ENCODE data around the gene SSR4.

- no peak for TF ChIP-seq ZNF623 (tag by site-specific recombination; IDR thresholded peaks at IDR 0.05)
- no peak for TF ChIP-seq ZNF202 (tag by site-specific recombination; IDR thresholded peaks at IDR 0.05; ENCODE audit: borderline replicate concordance)
- no peak for TF ChIP-seq TSHZ1 (tag by site-specific recombination; IDR thresholded peaks at IDR 0.05; ENCODE audit: borderline replicate concordance)
- TF ChIP-seq ZNF121 (tag by site-specific recombination; IDR thresholded peaks at IDR 0.05), result no peak
- TF ChIP-seq ZBTB26 (tag by site-specific recombination; optimal IDR thresholded peaks at IDR 0.05), result no peak
- TF ChIP-seq ZNF843 (tag by site-specific recombination; IDR thresholded peaks at IDR 0.05), result no peak
- TF ChIP-seq YY1 (tag by site-specific recombination; IDR thresholded peaks at IDR 0.05), result no peak
These were observed 7.2 kb downstream of the SSR4 start for GRCh38 chrX:153801669-153802068.
